BJ (cell line): ENCODE measurements around the gene ULK1. TPM values are rescaled to one million over a fixed set of nuclear protein-coding genes. Genes with fewer than 3 reads are reported as not detected.
A peak's percentile ranks its signal among the peaks of the same experiment; 100 is the strongest.

Experiments
- CTCF ChIA-PET: fragments of 350-600 bp; formaldehyde crosslinking; extraction: SDS; loops from one replicate; lab custom pipeline; 2021; ENCODE audit warnings: antibody characterized with exemption, inconsistent platforms; lab: Yijun Ruan, JAX
- POLR2A ChIA-PET: fragments of 300-600 bp; sonication (Branson Sonifier 250); formaldehyde crosslinking; extraction: SDS; loops from one replicate; lab custom pipeline; 2021; ENCODE audit warnings: antibody characterized with exemption; lab: Charles Lee
- DNase-seq: peaks from one replicate; pipeline ENCODE4 v3.0.0-alpha.2; 2011; ENCODE audit warnings: low read depth
- H3K27me3 ChIP-seq: 2 replicates; pipeline ENCODE4 v1.6.0; 2011; ENCODE audit warnings: low read length; ENCODE audit not compliant: control insufficient read depth, insufficient read depth
- H3K36me3 ChIP-seq: 2 replicates; pipeline ENCODE4 v1.5.1; 2011; ENCODE audit warnings: low read length; ENCODE audit not compliant: control insufficient read depth, insufficient read depth
- H3K4me3 ChIP-seq: 2 replicates; pipeline ENCODE4 v1.5.1; 2011; ENCODE audit warnings: low read depth, mild to moderate bottlenecking, control low read depth, low read length
- CTCF ChIP-seq: IDR thresholded peaks from 2 replicates; pipeline ENCODE4 v1.5.1; 2011; ENCODE audit warnings: low read depth, mild to moderate bottlenecking, control low read depth, inconsistent platforms, low read length, moderate library complexity; ENCODE audit not compliant: insufficient read depth
- polyA plus RNA-seq: library from polyadenylated mRNA; depleted of rRNA; stranded (reverse); fragments of >200 nt; gene quantifications from 2 replicates; pipeline ENCODE4 v1.2.3, GENCODE V29; 2011

Gene ULK1
- polyA plus RNA-seq, 1 experiment, result 13.7 TPM

DNA sequence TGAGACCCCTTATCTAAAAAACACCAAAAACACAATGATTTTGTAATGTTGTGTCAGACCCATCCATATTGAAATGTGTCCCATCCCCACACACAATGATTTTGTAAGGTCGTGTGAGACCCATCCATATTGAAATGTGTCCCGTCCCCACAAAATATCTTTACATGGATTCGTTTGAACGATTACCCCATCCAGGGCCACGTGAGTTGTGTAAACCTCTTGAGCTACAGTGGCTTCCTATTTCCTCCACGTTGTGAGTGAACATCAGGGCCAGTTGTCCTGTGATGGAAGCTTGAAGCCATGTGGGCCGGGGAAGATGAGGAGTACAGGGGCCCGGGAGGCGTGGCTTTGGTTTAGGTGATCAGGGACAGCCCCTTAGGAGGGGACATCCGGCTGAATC is 27.0 kb upstream of the ULK1 start:
- H3K36me3 ChIP-seq, result no peaks in the 10 kb centered on the region
- DNase-seq, result no peak
- no peaks in the 10 kb centered on the region for H3K27me3 ChIP-seq
- ChIA-PET CTCF (no interaction called here), POLR2A (interaction anchor here (0.6 kb wide), 1 partner anchor 45 kb away, joined by 3 read pairs; no protein-coding TSS in a partner anchor)
- no peak for TF ChIP-seq CTCF
- no peak overlapping the region for H3K4me3 ChIP-seq

- ChIA-PET POLR2A (interaction anchor here (0.6 kb wide), 1 partner anchor 45 kb away, joined by 3 read pairs; no protein-coding TSS in a partner anchor), CTCF (no interaction called here)
- Histone ChIP-seq H3K4me3 (no peak overlapping the region), H3K27me3 (no peaks in the 10 kb centered on the region), H3K36me3 (no peaks in the 10 kb centered on the region)
- no peak for DNase-seq
- TF ChIP-seq CTCF, result no peak
Measured at GRCh38 chr12:131867891-131868675, 26.3 kb upstream of the ULK1 start.

DNA sequence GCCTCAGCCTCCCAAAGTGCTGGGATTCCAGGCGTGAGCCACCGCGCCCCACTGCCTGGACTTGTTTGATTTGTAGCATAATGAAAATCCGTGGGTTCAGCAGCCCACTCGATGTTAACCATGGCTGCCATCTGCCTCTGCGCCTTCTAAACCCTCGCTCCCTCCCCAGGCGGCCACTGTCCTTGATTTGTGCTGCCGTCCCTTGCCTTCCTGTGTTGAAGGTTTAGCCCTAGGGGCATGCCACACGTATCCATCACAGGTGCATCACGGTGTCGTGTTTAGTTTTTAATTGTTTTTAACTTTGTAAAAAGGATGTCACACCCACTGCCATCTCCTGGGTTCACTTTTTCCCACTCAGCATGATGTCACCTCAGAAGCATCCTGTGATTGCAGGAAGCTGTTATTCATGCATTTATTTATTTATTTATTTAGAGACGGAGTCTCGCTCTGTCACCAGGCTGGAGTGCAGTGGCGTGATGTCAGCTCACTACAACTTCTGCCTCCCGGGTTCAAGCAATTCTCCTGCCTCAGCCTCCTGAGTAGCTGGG is 24.5 kb upstream of the ULK1 start:
- CTCF ChIA-PET, result interaction anchor here (0.8 kb wide), 1 partner anchor 27 kb away, joined by 3 read pairs; no protein-coding TSS in a partner anchor
- POLR2A ChIA-PET, result no interaction called here

DNA sequence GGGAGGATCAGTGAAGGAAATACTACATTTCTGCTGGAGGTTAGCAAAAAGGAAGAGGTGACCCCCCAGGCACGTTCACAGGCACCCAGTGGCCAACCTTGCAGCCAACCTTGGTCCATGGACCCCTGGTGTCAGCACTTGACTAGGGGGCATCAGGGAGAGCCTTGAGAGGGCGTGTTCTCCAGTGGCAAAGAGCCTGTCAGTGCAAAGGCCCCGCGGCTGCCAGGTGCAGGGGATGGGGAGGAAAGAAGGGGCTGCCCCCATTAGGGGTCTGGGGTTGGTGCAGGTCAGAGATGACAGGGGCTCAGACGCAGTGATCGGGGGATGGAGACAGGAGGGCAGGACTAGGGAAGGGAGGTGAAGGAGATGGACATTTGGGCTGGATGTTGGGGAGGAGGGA is 22.7 kb upstream of the ULK1 start:
- TF ChIP-seq CTCF, result no peak
- H3K4me3 ChIP-seq, result no peak overlapping the region
- H3K27me3 ChIP-seq, result no peaks in the 10 kb centered on the region
- no peaks in the 10 kb centered on the region for H3K36me3 ChIP-seq
- ChIA-PET POLR2A (no interaction called here), CTCF (interaction anchor here (1.6 kb wide), 1 partner anchor 10 kb away, joined by 6 read pairs; no protein-coding TSS in a partner anchor)
- no peak for DNase-seq

More for the DNA sequence above, 24.5 kb upstream of the ULK1 start:
- DNase-seq, result peak; percentile 65
- Histone ChIP-seq H3K4me3 (no peak overlapping the region), H3K27me3 (no peaks in the 10 kb centered on the region), H3K36me3 (no peaks in the 10 kb centered on the region)
- TF ChIP-seq CTCF, result no peak
